SU-DHL-6 (cell line): ENCODE results near the gene ZDHHC8.

Source experiments
- H2AFZ ChIP-seq: fragments of 200-600 bp; sonication (generic); 2 replicates; pipeline ENCODE4 v1.6.1; 2014; ENCODE audit warnings: low read depth, mild to moderate bottlenecking, moderate library complexity, mixed read lengths, antibody characterized with exemption, low read length; ENCODE audit not compliant: severe bottlenecking
- H3F3A ChIP-seq: fragments of 200-600 bp; shearing (Covaris generic); 2 replicates; pipeline ENCODE4 v1.6.0; 2016; ENCODE audit warnings: antibody characterized with exemption, mild to moderate bottlenecking; ENCODE audit not compliant: insufficient read depth
- H3K27ac ChIP-seq: fragments of 200-600 bp; sonication (generic); 2 replicates; pipeline ENCODE4 v1.5.1; 2016; ENCODE audit warnings: low read depth, mild to moderate bottlenecking, low read length, moderate library complexity, mixed read lengths
- H3K27me3 ChIP-seq: fragments of 200-600 bp; sonication (generic), shearing (Covaris generic); 2 replicates; pipeline ENCODE4 v1.6.0; 2014; ENCODE audit warnings: mild to moderate bottlenecking, low read length
- H3K36me3 ChIP-seq: fragments of 200-600 bp; sonication (generic); 2 replicates; pipeline ENCODE4 v1.6.1; 2014; ENCODE audit warnings: mild to moderate bottlenecking, low read length, mixed read lengths
- H3K4me2 ChIP-seq: fragments of 300-600, 200-600 bp; shearing (Covaris generic), sonication (generic); 2 replicates; pipeline ENCODE4 v1.6.0; 2014; ENCODE audit warnings: low read length, low read depth, mild to moderate bottlenecking; ENCODE audit not compliant: poor library complexity, severe bottlenecking
- H3K4me3 ChIP-seq: fragments of 200-600 bp; sonication (generic); 2 replicates; pipeline ENCODE4 v1.5.1; 2014; ENCODE audit warnings: antibody characterized with exemption, low read length, mild to moderate bottlenecking, mixed read lengths; ENCODE audit not compliant: insufficient read depth, poor library complexity, severe bottlenecking
- H3K79me2 ChIP-seq: fragments of 200-600 bp; sonication (generic); 2 replicates; pipeline ENCODE4 v1.6.1; 2014; ENCODE audit warnings: mild to moderate bottlenecking, low read length, moderate library complexity; ENCODE audit not compliant: insufficient read depth
- H3K9ac ChIP-seq: fragments of 200-600 bp; sonication (generic); 2 replicates; pipeline ENCODE4 v1.7.0; 2014; ENCODE audit warnings: mild to moderate bottlenecking, low read length
- H3K9me2 ChIP-seq: fragments of 200-600 bp; sonication (generic); replicated peaks from 2 replicates; pipeline ENCODE4 v1.6.1; 2014; ENCODE audit warnings: low read length; ENCODE audit not compliant: insufficient read depth
- H3K9me3 ChIP-seq: fragments of 200-600 bp; sonication (generic); 2 replicates; pipeline ENCODE4 v1.6.1; 2014; ENCODE audit warnings: low read length, mixed read lengths; ENCODE audit not compliant: insufficient read depth
- H4K20me1 ChIP-seq: fragments of 200-600 bp; sonication (generic); 2 replicates; pipeline ENCODE4 v1.6.1; 2014; ENCODE audit warnings: low read depth, mild to moderate bottlenecking, antibody characterized with exemption, low read length, moderate library complexity, mixed read lengths
- EZH2phosphoT487 ChIP-seq: fragments of 200-600 bp; sonication (generic), shearing (Covaris generic); conservative IDR thresholded peaks from 2 replicates; pipeline ENCODE4 v1.6.1; 2018; ENCODE audit warnings: mild to moderate bottlenecking, antibody characterized with exemption, low read length, moderate library complexity, mixed read lengths
- TF ChIP-seq, protein P1 (sequence below): fragments of 200-600 bp; sonication (generic); IDR thresholded peaks from one replicate; pipeline ENCODE4 v1.5.1; 2017; ENCODE audit warnings: antibody characterized with exemption, mild to moderate bottlenecking, low read length, moderate library complexity; ENCODE audit not compliant: insufficient read depth, poor library complexity, severe bottlenecking

Gene ZDHHC8

DNA sequence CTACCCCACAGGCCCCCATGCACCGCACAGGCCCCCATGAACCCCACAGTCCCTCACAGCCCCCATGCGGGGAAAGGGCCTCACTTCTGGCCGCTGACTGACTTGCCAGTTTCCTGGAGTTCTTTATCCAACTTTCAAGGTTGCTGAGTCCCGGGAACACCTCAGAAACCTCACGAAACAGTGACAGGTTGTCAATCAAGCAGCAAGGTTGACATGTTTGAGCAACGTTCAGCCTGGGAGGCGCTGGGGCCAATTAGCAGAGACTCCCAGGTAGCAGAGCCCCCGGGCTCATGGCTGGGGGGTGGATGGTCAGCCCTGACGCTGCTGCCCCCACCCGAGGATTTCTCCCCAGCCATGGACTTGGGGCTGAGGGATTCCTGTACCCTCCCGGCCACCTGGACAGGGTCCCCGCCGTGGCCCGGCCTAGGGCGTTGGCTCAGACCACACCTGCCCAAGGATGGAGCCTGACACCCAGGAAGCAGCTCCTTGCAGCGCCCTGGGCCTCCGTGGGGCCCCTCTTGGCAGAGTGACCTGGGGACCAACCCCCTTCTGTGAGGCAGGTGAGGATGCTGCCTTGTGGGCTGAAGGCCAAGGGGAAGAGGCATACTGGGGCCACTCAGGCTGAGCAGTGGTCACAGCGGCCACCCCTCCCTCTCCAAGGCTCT, 53.0 kb downstream of the ZDHHC8 start:
- no peak overlapping the region for H3K4me3 ChIP-seq
- no peaks in the 10 kb centered on the region for H3K27me3 ChIP-seq
- H3K27ac ChIP-seq: no peak overlapping the region
- no peaks in the 10 kb centered on the region for H3K79me2 ChIP-seq
- no peak for TF ChIP-seq EZH2phosphoT487
- TF ChIP-seq, protein P1, sequence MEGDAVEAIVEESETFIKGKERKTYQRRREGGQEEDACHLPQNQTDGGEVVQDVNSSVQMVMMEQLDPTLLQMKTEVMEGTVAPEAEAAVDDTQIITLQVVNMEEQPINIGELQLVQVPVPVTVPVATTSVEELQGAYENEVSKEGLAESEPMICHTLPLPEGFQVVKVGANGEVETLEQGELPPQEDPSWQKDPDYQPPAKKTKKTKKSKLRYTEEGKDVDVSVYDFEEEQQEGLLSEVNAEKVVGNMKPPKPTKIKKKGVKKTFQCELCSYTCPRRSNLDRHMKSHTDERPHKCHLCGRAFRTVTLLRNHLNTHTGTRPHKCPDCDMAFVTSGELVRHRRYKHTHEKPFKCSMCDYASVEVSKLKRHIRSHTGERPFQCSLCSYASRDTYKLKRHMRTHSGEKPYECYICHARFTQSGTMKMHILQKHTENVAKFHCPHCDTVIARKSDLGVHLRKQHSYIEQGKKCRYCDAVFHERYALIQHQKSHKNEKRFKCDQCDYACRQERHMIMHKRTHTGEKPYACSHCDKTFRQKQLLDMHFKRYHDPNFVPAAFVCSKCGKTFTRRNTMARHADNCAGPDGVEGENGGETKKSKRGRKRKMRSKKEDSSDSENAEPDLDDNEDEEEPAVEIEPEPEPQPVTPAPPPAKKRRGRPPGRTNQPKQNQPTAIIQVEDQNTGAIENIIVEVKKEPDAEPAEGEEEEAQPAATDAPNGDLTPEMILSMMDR: no peak
- H3F3A ChIP-seq: no peaks in the 10 kb centered on the region
- H3K4me2 ChIP-seq: no peak overlapping the region
- H3K36me3 ChIP-seq: no peaks in the 10 kb centered on the region
- no peaks in the 10 kb centered on the region for H3K9me2 ChIP-seq
- no peaks in the 10 kb centered on the region for H4K20me1 ChIP-seq
- no peaks in the 10 kb centered on the region for H3K9me3 ChIP-seq
- H3K9ac ChIP-seq: no peak overlapping the region
- no peak overlapping the region for H2AFZ ChIP-seq

DNA sequence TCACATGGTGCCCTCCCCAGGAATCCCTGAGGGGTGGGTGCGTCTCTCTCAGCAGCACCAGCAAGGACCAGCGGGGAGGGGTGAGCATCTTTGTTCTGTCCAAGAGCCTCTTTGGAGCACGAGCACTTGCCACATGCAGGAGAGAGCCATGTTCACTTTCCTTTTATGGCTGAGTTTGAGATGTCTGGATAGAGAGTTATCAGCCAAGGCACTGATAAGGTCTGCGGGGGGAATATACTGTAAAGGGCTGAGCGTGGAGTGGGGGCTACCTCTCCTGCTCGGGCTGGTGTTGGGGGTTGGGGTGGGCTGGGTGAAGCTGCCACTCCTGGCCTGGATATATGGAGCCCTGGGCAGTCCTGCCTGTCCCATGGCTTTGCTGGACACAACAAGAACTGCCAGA, 54.1 kb downstream of the ZDHHC8 start:
- Histone ChIP-seq H3K27me3 (no peaks in the 10 kb centered on the region), H3K79me2 (no peaks in the 10 kb centered on the region), H3K9me3 (no peaks in the 10 kb centered on the region), H3F3A (no peaks in the 10 kb centered on the region), H3K9ac (no peak overlapping the region), H2AFZ (no peak overlapping the region), H3K27ac (no peak overlapping the region), H3K4me3 (no peak overlapping the region), H3K9me2 (no peaks in the 10 kb centered on the region), H4K20me1 (no peaks in the 10 kb centered on the region), H3K4me2 (no peak overlapping the region), H3K36me3 (no peaks in the 10 kb centered on the region)
- TF ChIP-seq EZH2phosphoT487: no peak
- TF ChIP-seq, protein P1: no peak

DNA sequence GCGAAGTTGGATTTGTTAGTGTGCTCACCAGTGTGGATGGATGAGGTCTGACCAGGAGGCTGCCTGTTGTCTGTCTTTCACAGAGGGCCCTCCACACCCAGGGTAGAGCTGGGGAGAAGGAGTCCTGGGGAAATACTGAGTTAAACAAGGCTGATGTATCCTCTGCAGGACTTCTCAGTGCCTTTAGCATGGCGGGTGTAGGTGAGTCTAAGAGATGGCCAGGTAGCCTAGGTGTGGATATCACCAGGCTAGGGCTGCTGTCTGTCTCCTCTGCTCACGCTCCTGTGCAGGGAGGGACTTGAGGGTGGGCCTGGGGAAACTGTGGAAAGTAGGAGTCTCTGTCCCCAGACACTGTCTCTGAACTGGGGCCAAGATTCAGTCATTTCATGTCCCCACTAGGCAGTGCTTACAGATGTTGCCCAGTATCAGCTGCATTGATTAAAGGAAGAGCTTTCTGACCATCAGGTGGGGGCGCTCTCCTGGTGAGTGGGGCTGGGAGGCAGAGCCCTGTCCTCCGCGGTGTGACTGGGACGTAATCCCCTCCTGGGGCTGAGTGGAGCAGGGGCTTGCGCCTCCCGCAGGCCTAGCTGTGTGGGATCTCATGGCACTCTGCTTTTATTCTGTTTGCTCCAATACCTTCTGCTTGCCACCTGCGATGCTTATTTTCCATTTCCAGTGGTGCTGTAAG, 54.7 kb downstream of the ZDHHC8 start:
- Histone ChIP-seq H2AFZ (no peak overlapping the region), H3K4me2 (no peak overlapping the region), H3K79me2 (no peaks in the 10 kb centered on the region), H4K20me1 (no peaks in the 10 kb centered on the region), H3K9me2 (no peaks in the 10 kb centered on the region), H3K27me3 (no peaks in the 10 kb centered on the region), H3K9me3 (no peaks in the 10 kb centered on the region), H3K4me3 (no peak overlapping the region), H3K27ac (no peak overlapping the region), H3K9ac (no peak overlapping the region), H3F3A (no peaks in the 10 kb centered on the region), H3K36me3 (no peaks in the 10 kb centered on the region)
- TF ChIP-seq, protein P1: no peak
- no peak for TF ChIP-seq EZH2phosphoT487
